SK-N-SH treated with all-trans-retinoic acid at 6 μM for 48 hours (cell line): ENCODE results near the gene EHMT2.

Experiments used
- ATAC-seq: fragments of 200-7000 bp; cut with Tn5 transposase; 3 replicates; pipeline ENCODE4 v1.9.1; 2020; ENCODE audit warnings: mild to moderate bottlenecking, moderate library complexity
- ARNTL ChIP-seq: fragments of 450-650 bp; formaldehyde crosslinking; IDR thresholded peaks from 2 replicates; pipeline ENCODE4 v1.5.0; 2020; ENCODE audit warnings: low read depth, mild to moderate bottlenecking, moderate library complexity, borderline replicate concordance
- BACH2 ChIP-seq: fragments of 250-450 bp; sonication (Bioruptor Pico); IDR thresholded peaks from 2 replicates; pipeline ENCODE4 v1.9.0; 2021; ENCODE audit warnings: mild to moderate bottlenecking, borderline replicate concordance
- CSDC2 ChIP-seq: fragments of 250-450 bp; sonication (Bioruptor Pico); IDR thresholded peaks from 2 replicates; pipeline ENCODE4 v1.5.0; 2020; ENCODE audit warnings: mild to moderate bottlenecking, moderate library complexity
- CSRNP3 ChIP-seq: fragments of 250-450 bp; sonication (Bioruptor Pico); IDR thresholded peaks from 2 replicates; pipeline ENCODE4 v1.5.1; 2021; ENCODE audit warnings: mild to moderate bottlenecking, moderate library complexity
- ESRRG ChIP-seq: fragments of 250-450 bp; sonication (Bioruptor Pico); IDR thresholded peaks from 2 replicates; pipeline ENCODE4 v1.6.1; 2021; ENCODE audit warnings: mild to moderate bottlenecking
- ISL1 ChIP-seq: fragments of 250-450 bp; sonication (Bioruptor Pico); IDR thresholded peaks from 2 replicates; pipeline ENCODE4 v2.1.2; 2022; ENCODE audit warnings: mild to moderate bottlenecking, moderate library complexity
- OSR1 ChIP-seq: fragments of 250-450 bp; sonication (Bioruptor Pico); IDR thresholded peaks from 2 replicates; pipeline ENCODE4 v1.8.0; 2022; ENCODE audit warnings: moderate library complexity, mild to moderate bottlenecking, inconsistent platforms
- PATZ1 ChIP-seq: fragments of 250-450 bp; sonication (Bioruptor Pico); IDR thresholded peaks from 2 replicates; pipeline ENCODE4 v1.8.0; 2020; ENCODE audit warnings: mild to moderate bottlenecking, moderate library complexity, borderline replicate concordance
- POU6F1 ChIP-seq: fragments of 250-450 bp; sonication (Bioruptor Pico); IDR thresholded peaks from 2 replicates; pipeline ENCODE4 v1.8.0; 2021; ENCODE audit warnings: low read depth, mild to moderate bottlenecking, moderate library complexity, borderline replicate concordance
- PPARA ChIP-seq: fragments of 250-450 bp; sonication (Bioruptor Pico); IDR thresholded peaks from 2 replicates; pipeline ENCODE4 v1.5.0; 2020; ENCODE audit warnings: mild to moderate bottlenecking, borderline replicate concordance
- RARB ChIP-seq: fragments of 250-450 bp; sonication (Bioruptor Pico); IDR thresholded peaks from 2 replicates; pipeline ENCODE4 v1.8.0; 2021; ENCODE audit warnings: mild to moderate bottlenecking, moderate library complexity
- TCF4 ChIP-seq: fragments of 250-450 bp; sonication (Bioruptor Pico); IDR thresholded peaks from 2 replicates; pipeline ENCODE4 v1.8.0; 2021; ENCODE audit warnings: mild to moderate bottlenecking, moderate library complexity, borderline replicate concordance
- TOX ChIP-seq: fragments of 250-450 bp; sonication (Bioruptor Pico); IDR thresholded peaks from 2 replicates; pipeline ENCODE4 v1.8.0; 2021; ENCODE audit warnings: mild to moderate bottlenecking, moderate library complexity, borderline replicate concordance
- ZC3H10 ChIP-seq: fragments of 250-450 bp; sonication (Bioruptor Pico); IDR thresholded peaks from 2 replicates; pipeline ENCODE4 v1.5.1; 2021; ENCODE audit warnings: mild to moderate bottlenecking, moderate library complexity
- ZFP3 ChIP-seq: fragments of 250-450 bp; sonication (Bioruptor Pico); IDR thresholded peaks from 2 replicates; pipeline ENCODE4 v1.5.0; 2020; ENCODE audit warnings: mild to moderate bottlenecking, moderate library complexity
- ZNF70 ChIP-seq: fragments of 450-650 bp; formaldehyde crosslinking; IDR thresholded peaks from 2 replicates; pipeline ENCODE4 v1.5.0; 2020; ENCODE audit warnings: mild to moderate bottlenecking, moderate library complexity
- ZNF8 ChIP-seq: fragments of 450-650 bp; formaldehyde crosslinking; IDR thresholded peaks from 2 replicates; pipeline ENCODE4 v1.5.0; 2020; ENCODE audit warnings: mild to moderate bottlenecking, moderate library complexity
- TF ChIP-seq, protein P1 (sequence below): fragments of 250-450 bp; sonication (Bioruptor Pico); IDR thresholded peaks from 2 replicates; pipeline ENCODE4 v1.5.0; 2020; ENCODE audit warnings: mild to moderate bottlenecking, moderate library complexity
- TF ChIP-seq, protein P2 (sequence below): fragments of 250-450 bp; sonication (Bioruptor Pico); IDR thresholded peaks from 2 replicates; pipeline ENCODE4 v1.5.1; 2020; ENCODE audit warnings: low read depth, mild to moderate bottlenecking, moderate library complexity

Gene EHMT2

DNA sequence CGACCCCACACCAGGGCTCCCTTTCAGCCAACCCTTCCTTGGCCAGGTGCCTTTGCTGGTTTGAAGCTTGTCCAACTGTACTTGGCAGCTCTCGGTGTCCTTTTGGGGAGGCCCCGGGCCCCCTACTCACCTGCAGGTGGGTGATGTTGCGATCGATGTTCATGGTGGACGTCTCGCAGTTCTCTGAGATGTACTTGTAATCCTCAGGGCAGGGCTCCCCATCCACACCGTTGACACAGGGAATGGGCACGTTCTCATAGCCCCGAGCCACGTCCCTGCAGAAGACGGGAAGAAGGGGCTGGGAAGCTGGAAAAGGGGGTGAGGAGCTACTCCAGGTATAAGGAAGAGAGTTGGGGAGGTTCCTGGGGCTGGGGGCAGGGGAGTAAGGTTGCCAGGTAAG, 13.8 kb downstream of the EHMT2 start (continued):
- no peak for TF ChIP-seq POU6F1
- TF ChIP-seq PATZ1 (CRISPR knock-in tag), result no peak
- TF ChIP-seq ESRRG (CRISPR knock-in tag), result no peak
- no peak for TF ChIP-seq CSDC2
- TF ChIP-seq TOX, result no peak
- TF ChIP-seq, protein P1, sequence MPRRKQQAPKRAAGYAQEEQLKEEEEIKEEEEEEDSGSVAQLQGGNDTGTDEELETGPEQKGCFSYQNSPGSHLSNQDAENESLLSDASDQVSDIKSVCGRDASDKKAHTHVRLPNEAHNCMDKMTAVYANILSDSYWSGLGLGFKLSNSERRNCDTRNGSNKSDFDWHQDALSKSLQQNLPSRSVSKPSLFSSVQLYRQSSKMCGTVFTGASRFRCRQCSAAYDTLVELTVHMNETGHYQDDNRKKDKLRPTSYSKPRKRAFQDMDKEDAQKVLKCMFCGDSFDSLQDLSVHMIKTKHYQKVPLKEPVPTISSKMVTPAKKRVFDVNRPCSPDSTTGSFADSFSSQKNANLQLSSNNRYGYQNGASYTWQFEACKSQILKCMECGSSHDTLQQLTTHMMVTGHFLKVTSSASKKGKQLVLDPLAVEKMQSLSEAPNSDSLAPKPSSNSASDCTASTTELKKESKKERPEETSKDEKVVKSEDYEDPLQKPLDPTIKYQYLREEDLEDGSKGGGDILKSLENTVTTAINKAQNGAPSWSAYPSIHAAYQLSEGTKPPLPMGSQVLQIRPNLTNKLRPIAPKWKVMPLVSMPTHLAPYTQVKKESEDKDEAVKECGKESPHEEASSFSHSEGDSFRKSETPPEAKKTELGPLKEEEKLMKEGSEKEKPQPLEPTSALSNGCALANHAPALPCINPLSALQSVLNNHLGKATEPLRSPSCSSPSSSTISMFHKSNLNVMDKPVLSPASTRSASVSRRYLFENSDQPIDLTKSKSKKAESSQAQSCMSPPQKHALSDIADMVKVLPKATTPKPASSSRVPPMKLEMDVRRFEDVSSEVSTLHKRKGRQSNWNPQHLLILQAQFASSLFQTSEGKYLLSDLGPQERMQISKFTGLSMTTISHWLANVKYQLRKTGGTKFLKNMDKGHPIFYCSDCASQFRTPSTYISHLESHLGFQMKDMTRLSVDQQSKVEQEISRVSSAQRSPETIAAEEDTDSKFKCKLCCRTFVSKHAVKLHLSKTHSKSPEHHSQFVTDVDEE (CRISPR knock-in tag), result no peak

GRCh38 chr6:31882344-31882743, 15.2 kb downstream of the EHMT2 start:
- peak; percentile 59 for ATAC-seq
- no peak for TF ChIP-seq ZFP3 (CRISPR knock-in tag)
- TF ChIP-seq CSRNP3 (CRISPR knock-in tag), result no peak
- TF ChIP-seq CSDC2, result no peak
- TF ChIP-seq PPARA (CRISPR knock-in tag), result no peak
- TF ChIP-seq ZNF70 (CRISPR knock-in tag), result no peak
- TF ChIP-seq, protein P2, sequence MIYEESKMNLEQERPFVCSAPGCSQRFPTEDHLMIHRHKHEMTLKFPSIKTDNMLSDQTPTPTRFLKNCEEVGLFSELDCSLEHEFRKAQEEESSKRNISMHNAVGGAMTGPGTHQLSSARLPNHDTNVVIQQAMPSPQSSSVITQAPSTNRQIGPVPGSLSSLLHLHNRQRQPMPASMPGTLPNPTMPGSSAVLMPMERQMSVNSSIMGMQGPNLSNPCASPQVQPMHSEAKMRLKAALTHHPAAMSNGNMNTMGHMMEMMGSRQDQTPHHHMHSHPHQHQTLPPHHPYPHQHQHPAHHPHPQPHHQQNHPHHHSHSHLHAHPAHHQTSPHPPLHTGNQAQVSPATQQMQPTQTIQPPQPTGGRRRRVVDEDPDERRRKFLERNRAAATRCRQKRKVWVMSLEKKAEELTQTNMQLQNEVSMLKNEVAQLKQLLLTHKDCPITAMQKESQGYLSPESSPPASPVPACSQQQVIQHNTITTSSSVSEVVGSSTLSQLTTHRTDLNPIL (CRISPR knock-in tag), result no peak
- no peak for TF ChIP-seq TOX
- TF ChIP-seq BACH2 (CRISPR knock-in tag), result no peak
- no peak for TF ChIP-seq TCF4
- TF ChIP-seq OSR1 (CRISPR knock-in tag), result no peak
- TF ChIP-seq PATZ1 (CRISPR knock-in tag), result no peak
- no peak for TF ChIP-seq ZNF8 (CRISPR knock-in tag)
- TF ChIP-seq ZC3H10, result no peak
- TF ChIP-seq, protein P1 (CRISPR knock-in tag), result no peak
- no peak for TF ChIP-seq POU6F1
- TF ChIP-seq ISL1 (CRISPR knock-in tag), result no peak
- no peak for TF ChIP-seq ARNTL (CRISPR knock-in tag)
- no peak for TF ChIP-seq RARB (CRISPR knock-in tag)
